Suprapubic skin (tissue), 3 donors: Measurements from ENCODE around the gene CSNK1G2.

Experiments
- CTCF ChIP-seq, 2 donors: fragments of 200-600 bp in 1 of 2; fragments of 450-650 bp in 1 of 2; sonication (generic) in 1 of 2; IDR thresholded peaks; one replicate each; pipeline ENCODE4 v1.5.1; 2016 to 2019; ENCODE audit warnings: antibody characterized with exemption in 2 of 2, mild to moderate bottlenecking in 1 of 2, moderate library complexity in 1 of 2
- POLR2A ChIP-seq, 2 donors: fragments of 450-650 bp; IDR thresholded peaks; one replicate each; pipeline ENCODE4 v1.6.1; 2017; ENCODE audit warnings: antibody characterized with exemption in 2 of 2, mild to moderate bottlenecking in 2 of 2, moderate library complexity in 2 of 2

GRCh38 chr19:1956868-1957492 is 16.0 kb downstream of the CSNK1G2 start:
- no peak for TF ChIP-seq CTCF (IDR thresholded peaks at IDR 0.05)
- no peak for TF ChIP-seq POLR2A (IDR thresholded peaks at IDR 0.05)
